ENCODE measurements around the gene PTPN3. TPM values are rescaled to one million over a fixed set of nuclear protein-coding genes. Genes with fewer than 3 reads are reported as not detected.

The PTPN3 gene
- total RNA-seq, 3 donors from 2014 or later = 13.2 to 30.3 (median 25.8) TPM

DNA sequence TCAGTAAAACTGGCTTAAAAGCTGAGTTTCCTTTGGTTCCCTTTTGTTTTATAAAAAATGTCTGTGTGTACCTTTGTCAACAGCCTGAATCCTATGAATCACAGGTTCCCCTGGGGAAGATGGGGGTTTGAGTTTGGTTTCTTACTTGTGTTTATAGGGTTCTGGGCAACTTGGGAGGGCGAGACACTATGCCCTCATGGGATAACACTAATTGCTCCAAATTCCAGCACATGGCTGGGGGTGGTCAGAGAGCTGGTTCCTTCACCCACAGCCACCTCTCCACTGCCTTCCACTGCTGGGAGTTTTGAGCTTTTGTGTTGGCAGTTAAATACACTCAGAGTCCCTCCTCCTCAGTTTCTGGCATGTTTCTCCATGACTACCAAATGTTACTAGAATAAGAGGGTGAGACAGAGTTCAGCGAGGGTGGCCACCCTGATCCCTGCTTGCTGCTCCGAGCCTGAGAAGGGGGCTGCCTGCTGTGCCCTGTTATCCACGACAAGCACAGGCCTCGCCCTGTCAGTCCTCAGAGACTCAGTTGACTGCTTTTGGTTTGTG is 94.3 kb downstream of the PTPN3 start:
- Histone ChIP-seq H3K4me1 (ENCODE audit: low read depth) (no peaks in the 10 kb centered on the region), H3K9me3 (no peaks in the 10 kb centered on the region), H3K36me3 (ENCODE audit: low read depth) (no peaks in the 10 kb centered on the region), H3K4me3 (no peak overlapping the region)
- DNase-seq (no peak), ATAC-seq (no peak)
- intact Hi-C loops (cut with DNase I, micrococcal nuclease) = no loop called here
- no peak for TF ChIP-seq CTCF (IDR thresholded peaks at IDR 0.05)

DNA sequence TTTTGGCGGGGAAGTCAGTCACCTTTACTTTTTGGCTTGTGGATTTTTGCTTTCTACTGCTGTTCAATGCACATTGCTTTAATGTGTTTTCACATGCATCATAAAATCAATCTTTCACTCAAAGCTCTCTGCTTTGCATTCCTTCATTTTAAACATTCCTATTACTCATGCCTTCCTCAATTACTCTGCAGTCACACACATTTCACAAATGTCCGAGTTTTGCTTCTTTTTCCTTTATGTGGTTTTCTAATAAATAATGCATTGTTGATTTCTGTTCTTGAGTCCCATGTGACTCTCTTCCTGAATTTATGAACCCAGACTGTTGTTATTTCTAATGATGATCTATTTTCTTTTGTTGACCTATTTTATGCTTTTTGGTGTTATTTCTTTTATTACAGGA is 95.0 kb downstream of the PTPN3 start:
- H3K36me3 ChIP-seq (ENCODE audit: low read depth) = no peaks in the 10 kb centered on the region
- H3K4me1 ChIP-seq (ENCODE audit: low read depth) = no peaks in the 10 kb centered on the region
- intact Hi-C loops (cut with DNase I, micrococcal nuclease) = no loop called here
- no peak for TF ChIP-seq CTCF (IDR thresholded peaks at IDR 0.05)
- no peak overlapping the region for H3K4me3 ChIP-seq
- DNase-seq (no peak), ATAC-seq (no peak)
- H3K9me3 ChIP-seq = no peaks in the 10 kb centered on the region

- Histone ChIP-seq H3K9me3 (no peaks in the 10 kb centered on the region), H3K4me1 (ENCODE audit: low read depth) (no peaks in the 10 kb centered on the region), H3K4me3 (no peak overlapping the region), H3K36me3 (ENCODE audit: low read depth) (no peaks in the 10 kb centered on the region)
- ATAC-seq = peak; percentile 21
- intact Hi-C loops (cut with DNase I, micrococcal nuclease) = no loop called here
- no peak for TF ChIP-seq CTCF (IDR thresholded peaks at IDR 0.05)
- DNase-seq = no peak
Observed at GRCh38 chr9:109401990-109402318, 96.2 kb downstream of the PTPN3 start.

- intact Hi-C loops (cut with DNase I, micrococcal nuclease) = no loop called here
- Histone ChIP-seq H3K4me3 (no peak overlapping the region), H3K9me3 (no peaks in the 10 kb centered on the region), H3K4me1 (ENCODE audit: low read depth) (no peaks in the 10 kb centered on the region), H3K36me3 (ENCODE audit: low read depth) (no peaks in the 10 kb centered on the region)
- peak in 2 of 3 donors; percentile 52 to 76 for DNase-seq
- ATAC-seq = peak; percentile 90
- TF ChIP-seq CTCF (IDR thresholded peaks at IDR 0.05) = peak; percentile 36
Observed at GRCh38 chr9:109401169-109401989, 96.7 kb downstream of the PTPN3 start.

- H3K4me1 ChIP-seq (ENCODE audit: low read depth) = no peaks in the 10 kb centered on the region
- H3K36me3 ChIP-seq (ENCODE audit: low read depth) = no peaks in the 10 kb centered on the region
- H3K4me3 ChIP-seq = no peak overlapping the region
- ATAC-seq (no peak), DNase-seq (no peak)
- TF ChIP-seq CTCF (IDR thresholded peaks at IDR 0.05) = no peak
- no peaks in the 10 kb centered on the region for H3K9me3 ChIP-seq
- intact Hi-C loops (cut with DNase I, micrococcal nuclease) = no loop called here
Observed at GRCh38 chr9:109399258-109399767, 98.8 kb downstream of the PTPN3 start.
